Calu3 (cell line): ENCODE results near the gene SMCHD1. TPM values are rescaled to one million over a fixed set of nuclear protein-coding genes. Genes with fewer than 3 reads are reported as not detected.
"Not testable (repeated sequence)": the region's sequence is repeated elsewhere in the genome, so short reads cannot be mapped to it uniquely, and the experiment has no call there.

Experiments used
- BruUV-seq: library from RNA; stranded (reverse); fragments of 400-500 nt; replicated peaks from 2 replicates; lab custom pipeline; 2021; lab: Mats Ljungman, UMichigan
- CTCF ChIA-PET: fragments of 300-600 bp; sonication (Branson Sonifier 250); formaldehyde crosslinking; loops from one replicate; lab custom pipeline; 2022; ENCODE audit warnings: antibody characterized with exemption; lab: Charles Lee
- DNase-seq: peaks from one replicate; pipeline ENCODE4 v3.0.0; 2022
- H3K27ac Mint-ChIP-seq: one replicate; pipeline ENCODE4 v1.8.0; 2022; ENCODE audit warnings: mixed read lengths; ENCODE audit not compliant: unreplicated experiment
- H3K27me3 Mint-ChIP-seq: one replicate; pipeline ENCODE4 v1.8.0; 2022; ENCODE audit warnings: mixed read lengths; ENCODE audit not compliant: unreplicated experiment
- H3K36me3 Mint-ChIP-seq: one replicate; pipeline ENCODE4 v1.8.0; 2022; ENCODE audit warnings: mild to moderate bottlenecking, moderate library complexity, mixed read lengths; ENCODE audit not compliant: insufficient read depth, unreplicated experiment
- H3K4me1 Mint-ChIP-seq: one replicate; pipeline ENCODE4 v1.8.0; 2022; ENCODE audit warnings: mild to moderate bottlenecking, low read depth, mixed read lengths; ENCODE audit not compliant: unreplicated experiment
- H3K4me3 Mint-ChIP-seq: one replicate; pipeline ENCODE4 v1.8.0; 2022; ENCODE audit warnings: mild to moderate bottlenecking, low read depth, moderate library complexity, mixed read lengths; ENCODE audit not compliant: unreplicated experiment
- H3K9me3 Mint-ChIP-seq: one replicate; pipeline ENCODE4 v1.8.0; 2022; ENCODE audit warnings: low read depth, mixed read lengths; ENCODE audit not compliant: unreplicated experiment
- CTCF ChIP-seq: fragments of 200-600 bp; IDR thresholded peaks from one replicate; pipeline ENCODE4 v1.8.0; 2022; ENCODE audit warnings: antibody characterized with exemption; ENCODE audit not compliant: unreplicated experiment
- intact Hi-C: fragments of 100-400 bp; cut with micrococcal nuclease; formaldehyde crosslinking; loops from one replicate; pipeline ENCODE4 v1.10.0; 2022; ENCODE audit not compliant: unreplicated experiment
- total RNA-seq: library from RNA; stranded (reverse); gene quantifications from 2 replicates; pipeline ENCODE4 v1.2.3, GENCODE V29; 2022

The SMCHD1 gene
- total RNA-seq, 1 experiment from 2014 or later = 68.3 TPM

GRCh38 chr18:2850816-2851215, 195.3 kb downstream of the SMCHD1 start:
- CTCF ChIA-PET = interaction anchor here (0.7 kb wide), 1 partner anchor 20 kb away, joined by 3 read pairs; no protein-coding TSS in a partner anchor
- H3K27me3 Mint-ChIP-seq = peaks cover 89% of the 10 kb centered on the region

DNA sequence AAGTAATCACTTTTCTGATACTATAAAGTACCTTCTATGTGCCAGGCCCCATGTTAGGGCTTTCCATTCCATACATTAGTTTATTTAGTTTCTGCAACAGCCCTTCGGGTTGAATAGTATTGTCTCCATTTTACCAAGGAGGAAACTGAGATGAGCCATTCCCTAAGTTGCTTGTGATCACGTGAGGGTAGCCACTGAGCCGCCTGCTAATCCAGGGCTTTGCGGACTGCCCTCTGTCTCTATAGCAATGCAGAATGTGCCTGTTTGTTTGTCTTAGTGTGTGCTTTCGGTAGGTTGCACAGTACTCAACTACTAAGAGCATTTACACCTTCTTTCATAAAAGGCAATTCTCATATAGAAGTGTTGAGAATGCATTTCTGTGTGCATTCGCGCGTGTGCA, 196.2 kb downstream of the SMCHD1 start:
- no peak overlapping the region for H3K27ac Mint-ChIP-seq
- peaks cover 89% of the 10 kb centered on the region for H3K27me3 Mint-ChIP-seq
- CTCF ChIA-PET = no interaction called here
- H3K36me3 Mint-ChIP-seq = peaks cover 1% of the 10 kb centered on the region
- no TSS peak for BruUV-seq
- no peak for TF ChIP-seq CTCF
- no peak overlapping the region for H3K4me3 Mint-ChIP-seq
- no peak for DNase-seq
- H3K9me3 Mint-ChIP-seq = no peaks in the 10 kb centered on the region
- intact Hi-C loops = no loop called here
- peaks cover 15% of the 10 kb centered on the region for H3K4me1 Mint-ChIP-seq

More at GRCh38 chr18:2850816-2851215, 195.3 kb downstream of the SMCHD1 start:
- no peak for TF ChIP-seq CTCF
- Mint-ChIP-seq H3K36me3 (peaks cover 11% of the 10 kb centered on the region), H3K27ac (no peak overlapping the region), H3K9me3 (no peaks in the 10 kb centered on the region), H3K4me3 (no peak overlapping the region), H3K4me1 (peaks cover 24% of the 10 kb centered on the region)
- intact Hi-C loops = no loop called here
- DNase-seq = no peak
- no TSS peak for BruUV-seq

- CTCF ChIA-PET, H3K36me3 Mint-ChIP-seq, BruUV-seq, H3K9me3 Mint-ChIP-seq, H3K27ac Mint-ChIP-seq, intact Hi-C loops, H3K4me3 Mint-ChIP-seq, DNase-seq: not testable (repeated sequence)
- H3K4me1 Mint-ChIP-seq = peaks cover 12% of the 10 kb centered on the region
- peaks cover 89% of the 10 kb centered on the region for H3K27me3 Mint-ChIP-seq
Measured at GRCh38 chr18:2852460-2852859, 196.9 kb downstream of the SMCHD1 start.

GRCh38 chr18:2853173-2853925, 197.8 kb downstream of the SMCHD1 start:
- H3K27me3 Mint-ChIP-seq = peaks cover 89% of the 10 kb centered on the region
- DNase-seq = no peak
- TF ChIP-seq CTCF = no peak
- no peak overlapping the region for H3K27ac Mint-ChIP-seq
- H3K9me3 Mint-ChIP-seq = no peaks in the 10 kb centered on the region
- CTCF ChIA-PET = no interaction called here
- H3K4me3 Mint-ChIP-seq = no peak overlapping the region
- no TSS peak for BruUV-seq
- H3K36me3 Mint-ChIP-seq = no peaks in the 10 kb centered on the region
- H3K4me1 Mint-ChIP-seq = peaks cover 4% of the 10 kb centered on the region
- intact Hi-C loops = no loop called here
